H1 (cell line): ENCODE measurements around the gene MYOT. TPM values are rescaled to one million over a fixed set of nuclear protein-coding genes. Genes with fewer than 3 reads are reported as not detected.

Experiments used
- CTCF ChIA-PET: fragments of 300-600 bp; sonication (Branson Sonifier 250); formaldehyde crosslinking; loops from one replicate; lab custom pipeline; 2021; ENCODE audit not compliant: partially characterized antibody; lab: Charles Lee
- POLR2A ChIA-PET: fragments of 300-600 bp; sonication (Branson Sonifier 250); formaldehyde crosslinking; loops from one replicate; lab custom pipeline; 2021; ENCODE audit warnings: inconsistent platforms; ENCODE audit not compliant: partially characterized antibody; lab: Charles Lee
- DNase-seq, 2 experiments: peaks; one replicate each; pipeline versions ENCODE4 v3.0.0 to v3.0.0-alpha.2; 2010 to 2022; ENCODE audit warnings: low spot score in 2 of 2, low read depth in 1 of 2, mixed read lengths in 1 of 2
- FAIRE-seq: peaks from 2 replicates; lab custom pipeline; 2011; peaks lifted over from hg19 to GRCh38; lab: Jason Lieb, UNC
- H2AFZ ChIP-seq: 2 replicates; pipeline ENCODE4 v1.8.1; 2012; ENCODE audit warnings: low read length, inconsistent platforms
- H2AK5ac ChIP-seq: 2 replicates; pipeline ENCODE4 v1.6.1; 2013; ENCODE audit warnings: low read depth, low read length
- H2BK120ac ChIP-seq: replicated peaks from 2 replicates; pipeline ENCODE3; 2013; ENCODE audit warnings: low read depth, low read length, inconsistent platforms
- H2BK12ac ChIP-seq: 2 replicates; pipeline ENCODE4 v1.6.1; 2013; ENCODE audit warnings: low read depth, low read length
- H2BK15ac ChIP-seq: 2 replicates; pipeline ENCODE4 v1.6.1; 2013; ENCODE audit warnings: low read length
- H2BK20ac ChIP-seq: 2 replicates; pipeline ENCODE4 v1.6.1; 2013; ENCODE audit warnings: low read length
- H2BK5ac ChIP-seq: 2 replicates; pipeline ENCODE4 v1.6.1; 2013; ENCODE audit warnings: low read depth, low read length
- H3K14ac ChIP-seq: 2 replicates; pipeline ENCODE4 v1.6.1; 2013; ENCODE audit warnings: inconsistent platforms; ENCODE audit not compliant: insufficient read length
- H3K18ac ChIP-seq: 2 replicates; pipeline ENCODE4 v1.6.1; 2013; ENCODE audit warnings: low read length; ENCODE audit errors: extremely low read depth
- H3K23ac ChIP-seq: 2 replicates; pipeline ENCODE4 v1.6.1; 2013; ENCODE audit warnings: inconsistent platforms; ENCODE audit not compliant: insufficient read length
- H3K23me2 ChIP-seq: 2 replicates; pipeline ENCODE4 v1.6.1; 2013; ENCODE audit warnings: low read depth, low read length
- H3K27ac ChIP-seq: 2 replicates; pipeline ENCODE4 v1.6.1; 2011; ENCODE audit warnings: low read depth, low read length, inconsistent platforms
- H3K27me3 ChIP-seq, 4 experiments: replicated peaks in 1 of 4; 1 replicate in 1 of 4; 2 replicates in 3 of 4; pipeline versions ENCODE4 v1.6.1 to v1.8.1; 2011 to 2013; ENCODE audit warnings: low read length in 3 of 4, mild to moderate bottlenecking in 3 of 4, inconsistent platforms in 2 of 4, mixed read lengths in 2 of 4, moderate library complexity in 1 of 4; ENCODE audit not compliant: control insufficient read depth in 3 of 4, insufficient read depth in 3 of 4; ENCODE audit errors: extremely low read depth in 1 of 4
- H3K36me3 ChIP-seq, 4 experiments: 2 replicates each; pipeline versions ENCODE4 v1.6.1 to v1.8.1; 2011 to 2013; ENCODE audit warnings: mild to moderate bottlenecking in 4 of 4, low read length in 3 of 4, moderate library complexity in 2 of 4, control low read depth in 1 of 4, inconsistent platforms in 1 of 4; ENCODE audit not compliant: insufficient read depth in 4 of 4, control insufficient read depth in 2 of 4
- H3K4ac ChIP-seq: replicated peaks from 2 replicates; pipeline ENCODE3; 2013; ENCODE audit warnings: low read length, low read depth, mixed read lengths, inconsistent platforms; ENCODE audit not compliant: insufficient read length
- H3K4me1 ChIP-seq, 4 experiments: replicated peaks in 1 of 4; 1 replicate in 1 of 4; 2 replicates in 3 of 4; pipeline versions ENCODE4 v1.6.1 to v1.8.1; 2011 to 2013; ENCODE audit warnings: low read length in 3 of 4, inconsistent platforms in 2 of 4, mixed read lengths in 1 of 4; ENCODE audit not compliant: insufficient read depth in 4 of 4, control insufficient read depth in 3 of 4
- H3K4me2 ChIP-seq, 2 experiments: 2 replicates each; pipeline versions ENCODE4 v1.6.1 to v1.8.1; 2011 to 2013; ENCODE audit warnings: low read depth in 2 of 2, low read length in 2 of 2, control low read depth in 1 of 2, inconsistent platforms in 1 of 2, mild to moderate bottlenecking in 1 of 2; ENCODE audit not compliant: insufficient read depth in 1 of 2
- H3K4me3 ChIP-seq, 4 experiments: fragments of 200-600, 300-600 bp in 1 of 4; sonication (generic), shearing (Covaris generic), sonication (Bioruptor Twin) in 1 of 4; 2 replicates each; pipeline versions ENCODE4 v1.5.1 to v1.8.1; 2011 to 2016; ENCODE audit warnings: low read length in 4 of 4, low read depth in 3 of 4, control low read depth in 2 of 4, inconsistent platforms in 2 of 4, mild to moderate bottlenecking in 2 of 4, mixed read lengths in 1 of 4, moderate library complexity in 1 of 4; ENCODE audit not compliant: insufficient read depth in 2 of 4; ENCODE audit errors: extremely low read depth in 1 of 4
- H3K56ac ChIP-seq: replicated peaks from 2 replicates; pipeline ENCODE3; 2013; ENCODE audit warnings: low read depth, mild to moderate bottlenecking, mixed read lengths, low read length, inconsistent platforms; ENCODE audit not compliant: insufficient read length
- H3K79me1 ChIP-seq: 2 replicates; pipeline ENCODE4 v1.6.1; 2013; ENCODE audit warnings: low read depth, low read length, control low read depth
- H3K79me2 ChIP-seq, 2 experiments: 2 replicates each; pipeline versions ENCODE4 v1.6.1 to v1.8.1; 2012 to 2013; ENCODE audit warnings: low read length in 2 of 2, mild to moderate bottlenecking in 2 of 2, inconsistent platforms in 1 of 2; ENCODE audit not compliant: insufficient read depth in 2 of 2, control insufficient read depth in 1 of 2
- H3K9ac ChIP-seq, 4 experiments: replicated peaks in 1 of 4; 1 replicate in 1 of 4; 2 replicates in 3 of 4; pipeline versions ENCODE4 v1.6.1 to v1.8.1; 2011 to 2013; ENCODE audit warnings: low read depth in 3 of 4, low read length in 3 of 4, control low read depth in 2 of 4, mild to moderate bottlenecking in 2 of 4, moderate library complexity in 2 of 4, inconsistent platforms in 1 of 4; ENCODE audit errors: extremely low read depth in 1 of 4
- H3K9me3 ChIP-seq, 2 experiments: 2 replicates each; pipeline versions ENCODE4 v1.6.1 to v1.8.1; 2012 to 2013; ENCODE audit warnings: mild to moderate bottlenecking in 2 of 2, moderate library complexity in 2 of 2, control low read depth in 1 of 2, inconsistent platforms in 1 of 2, low read depth in 1 of 2, low read length in 1 of 2, mixed read lengths in 1 of 2; ENCODE audit not compliant: insufficient read depth in 2 of 2
- H4K20me1 ChIP-seq, 2 experiments: replicated peaks in 1 of 2; 2 replicates each; pipeline versions ENCODE3 to v1.8.1; 2011 to 2013; ENCODE audit warnings: inconsistent platforms in 2 of 2, low read length in 2 of 2, mild to moderate bottlenecking in 1 of 2; ENCODE audit not compliant: insufficient read depth in 2 of 2, control insufficient read depth in 1 of 2
- H4K5ac ChIP-seq: 2 replicates; pipeline ENCODE4 v1.6.1; 2013; ENCODE audit warnings: low read length, low read depth, mixed read lengths, inconsistent platforms; ENCODE audit not compliant: insufficient read length
- H4K8ac ChIP-seq: 2 replicates; pipeline ENCODE4 v1.8.0; 2013; ENCODE audit warnings: mild to moderate bottlenecking, moderate library complexity, low read length, inconsistent platforms; ENCODE audit not compliant: insufficient read depth; ENCODE audit errors: extremely low read depth
- H4K91ac ChIP-seq: replicated peaks from 2 replicates; pipeline ENCODE3; 2013; ENCODE audit warnings: low read length, mixed read lengths, inconsistent platforms; ENCODE audit not compliant: insufficient read length
- ATF3 ChIP-seq: IDR thresholded peaks from 2 replicates; pipeline ENCODE4 v1.6.1; 2011; ENCODE audit warnings: low read depth, mild to moderate bottlenecking, low read length; ENCODE audit not compliant: insufficient read depth
- CTBP2 ChIP-seq: IDR thresholded peaks from 2 replicates; pipeline ENCODE4 v1.7.0; 2011; ENCODE audit warnings: borderline replicate concordance, mild to moderate bottlenecking, moderate library complexity, mixed read lengths, low read length; ENCODE audit not compliant: insufficient read depth, insufficient read length
- CTCF ChIP-seq, 3 experiments: IDR thresholded peaks; 1 replicate in 2 of 3; 2 replicates in 1 of 3; pipeline versions ENCODE4 v1.5.1 to v1.6.1; 2011; ENCODE audit warnings: low read length in 3 of 3, mild to moderate bottlenecking in 3 of 3, inconsistent platforms in 2 of 3, low read depth in 1 of 3, moderate library complexity in 1 of 3; ENCODE audit not compliant: insufficient read depth in 1 of 3; ENCODE audit errors: control extremely low read depth in 1 of 3
- E2F6 ChIP-seq: IDR thresholded peaks from 2 replicates; pipeline ENCODE4 v1.6.1; 2012; ENCODE audit warnings: inconsistent platforms
- EGR1 ChIP-seq: IDR thresholded peaks from 2 replicates; pipeline ENCODE4 v1.6.1; 2011; ENCODE audit warnings: low read depth, low read length, borderline replicate concordance
- EP300 ChIP-seq, 2 experiments: IDR thresholded peaks; 1 replicate in 1 of 2; 2 replicates in 1 of 2; pipeline ENCODE4 v1.6.1; 2011 to 2012; ENCODE audit warnings: low read depth in 2 of 2, low read length in 2 of 2, mild to moderate bottlenecking in 2 of 2, borderline replicate concordance in 1 of 2, inconsistent platforms in 1 of 2, moderate library complexity in 1 of 2
- JUND ChIP-seq: IDR thresholded peaks from 2 replicates; pipeline ENCODE4 v1.6.1; 2011; ENCODE audit warnings: mild to moderate bottlenecking, improper control_type of control experiment, low read length
- POLR2A ChIP-seq, 2 experiments: IDR thresholded peaks; 1 replicate in 1 of 2; 2 replicates in 1 of 2; pipeline ENCODE4 v1.6.1; 2011; ENCODE audit warnings: low read depth in 2 of 2, low read length in 2 of 2, mild to moderate bottlenecking in 2 of 2; ENCODE audit errors: control extremely low read depth in 1 of 2
- RFX5 ChIP-seq: IDR thresholded peaks from 2 replicates; pipeline ENCODE4 v1.6.1; 2011; ENCODE audit warnings: low read depth, low read length, improper control_type of control experiment, borderline replicate concordance
- TAF7 ChIP-seq: optimal IDR thresholded peaks from 2 replicates; pipeline ENCODE3; 2011; ENCODE audit warnings: low read depth, mild to moderate bottlenecking, inconsistent platforms, low read length, moderate library complexity, borderline replicate concordance
- WGBS, 2 experiments: shearing (Covaris generic) in 1 of 2; methylation state at CpG; one replicate each; pipeline versions ENCODE4 v1.1.6 to v1.1.7; 2013 to 2015; ENCODE audit warnings: low lambda C conversion rate in 2 of 2, mixed read lengths in 2 of 2, inconsistent platforms in 1 of 2, low coverage in 1 of 2, missing lambda C conversion rate in 1 of 2; ENCODE audit not compliant: insufficient replicate concordance in 2 of 2, insufficient coverage in 1 of 2, insufficient read length in 1 of 2; ENCODE audit errors: extremely low coverage in 1 of 2, missing lambda C conversion rate in 1 of 2; 5-methylcytosine and 5-hydroxymethylcytosine counted together
- polyA plus RNA-seq, 7 experiments: library from polyadenylated mRNA; depleted of rRNA in 3 of 7; stranded (reverse) in 5 of 7; unstranded in 2 of 7; fragments of >200 nt in 5 of 7; fragments of 200-250 nt in 2 of 7; gene quantifications; 1 replicate in 5 of 7; 2 replicates in 1 of 7; 4 replicates in 1 of 7; pipeline versions ENCODE4 v1.2.1 to v1.2.3, GENCODE V29; 2011 to 2013; ENCODE audit warnings: missing spikeins in 2 of 7, mixed read lengths in 2 of 7
- total RNA-seq: library from RNA; stranded (reverse); fragmentation: NEBNext Ultra II Directional; extraction: Animal tissue kit (Norgen Biotek cat#: 25700); gene quantifications from 2 replicates; pipeline ENCODE4 v1.2.1, GENCODE V29; 2021

The MYOT gene
- total and polyA plus RNA-seq, 2 of the 8 experiments (the other 6 are each of a cell fraction or from before 2014, with no cell fraction given), result not detected

GRCh38 chr5:137891849-137892248 lies 24.2 kb downstream of the MYOT start:
- no peak overlapping the region for H4K91ac ChIP-seq
- no peak overlapping the region for H3K4ac ChIP-seq
- H3K4me2 ChIP-seq, result no peak overlapping the region
- H3K14ac ChIP-seq, result no peak overlapping the region
- H2BK12ac ChIP-seq, result no peak overlapping the region
- no peak for FAIRE-seq
- H3K9ac ChIP-seq, result no peak overlapping the region
- H3K79me2 ChIP-seq, result no peaks in the 10 kb centered on the region
- H4K5ac ChIP-seq, result no peak overlapping the region
- no peaks in the 10 kb centered on the region for H3K9me3 ChIP-seq
- no peak overlapping the region for H2BK120ac ChIP-seq
- H3K27ac ChIP-seq, result no peak overlapping the region
- H2AK5ac ChIP-seq, result no peak overlapping the region
- H3K18ac ChIP-seq, result no peak overlapping the region
- no peak overlapping the region for H2BK15ac ChIP-seq
- H2BK5ac ChIP-seq, result no peak overlapping the region
- WGBS, 2 experiments, result 86% methylated on average over 3 of the region's 3 CpGs; no CpG with 5 or more reads in 1 of the 2 experiments
- H3K27me3 ChIP-seq, result no peaks in the 10 kb centered on the region
- H4K20me1 ChIP-seq, result no peaks in the 10 kb centered on the region
- H3K23ac ChIP-seq, result no peak overlapping the region
- no peak overlapping the region for H2AFZ ChIP-seq
- no peaks in the 10 kb centered on the region for H3K36me3 ChIP-seq
- no peaks in the 10 kb centered on the region for H3K4me1 ChIP-seq
- no peak overlapping the region for H4K8ac ChIP-seq
- H3K23me2 ChIP-seq, result no peaks in the 10 kb centered on the region
- DNase-seq, result no peak
- H3K56ac ChIP-seq, result no peak overlapping the region
- H2BK20ac ChIP-seq, result no peak overlapping the region
- ChIA-PET POLR2A (no interaction called here), CTCF (interaction anchor here (0.9 to 1.3 kb wide), 4 partner anchors 9 to 14 kb away, joined by 3 to 4 read pairs (median 4); no protein-coding TSS in a partner anchor)
- no peaks in the 10 kb centered on the region for H3K79me1 ChIP-seq
- H3K4me3 ChIP-seq, result no peak overlapping the region
- no peak for TF ChIP-seq POLR2A (IDR thresholded peaks at IDR 0.05; ENCODE audit: control extremely low read depth in 1 of 2, low read depth in 2 of 2, low read length in 2 of 2)
- TF ChIP-seq E2F6, result no peak
- no peak for TF ChIP-seq ATF3
- TF ChIP-seq EGR1, result no peak
- TF ChIP-seq EP300 (IDR thresholded peaks at IDR 0.05; ENCODE audit: borderline replicate concordance in 1 of 2, low read depth in 2 of 2, low read length in 2 of 2), result no peak
- TF ChIP-seq TAF7, result no peak
- TF ChIP-seq RFX5, result no peak
- no peak for TF ChIP-seq CTBP2
- TF ChIP-seq JUND, result no peak
- no peak for TF ChIP-seq CTCF (IDR thresholded peaks at IDR 0.05; ENCODE audit: control extremely low read depth in 1 of 3, insufficient read depth in 1 of 3, low read depth in 1 of 3, low read length in 3 of 3)
